GM10847 (cell line): ENCODE measurements around the gene CHRNA4.

Experiments used
- POLR2A ChIP-seq: IDR thresholded peaks from 2 replicates; pipeline ENCODE4 v1.6.1; 2011; ENCODE audit not compliant: insufficient read length; ENCODE audit errors: extremely low read depth

The CHRNA4 gene

GRCh38 chr20:63385819-63386218, 24.7 kb upstream of the CHRNA4 start:
- TF ChIP-seq POLR2A, result no peak

GRCh38 chr20:63384336-63384735, 23.2 kb upstream of the CHRNA4 start:
- no peak for TF ChIP-seq POLR2A

GRCh38 chr20:63383556-63383955, 22.4 kb upstream of the CHRNA4 start:
- no peak for TF ChIP-seq POLR2A

DNA sequence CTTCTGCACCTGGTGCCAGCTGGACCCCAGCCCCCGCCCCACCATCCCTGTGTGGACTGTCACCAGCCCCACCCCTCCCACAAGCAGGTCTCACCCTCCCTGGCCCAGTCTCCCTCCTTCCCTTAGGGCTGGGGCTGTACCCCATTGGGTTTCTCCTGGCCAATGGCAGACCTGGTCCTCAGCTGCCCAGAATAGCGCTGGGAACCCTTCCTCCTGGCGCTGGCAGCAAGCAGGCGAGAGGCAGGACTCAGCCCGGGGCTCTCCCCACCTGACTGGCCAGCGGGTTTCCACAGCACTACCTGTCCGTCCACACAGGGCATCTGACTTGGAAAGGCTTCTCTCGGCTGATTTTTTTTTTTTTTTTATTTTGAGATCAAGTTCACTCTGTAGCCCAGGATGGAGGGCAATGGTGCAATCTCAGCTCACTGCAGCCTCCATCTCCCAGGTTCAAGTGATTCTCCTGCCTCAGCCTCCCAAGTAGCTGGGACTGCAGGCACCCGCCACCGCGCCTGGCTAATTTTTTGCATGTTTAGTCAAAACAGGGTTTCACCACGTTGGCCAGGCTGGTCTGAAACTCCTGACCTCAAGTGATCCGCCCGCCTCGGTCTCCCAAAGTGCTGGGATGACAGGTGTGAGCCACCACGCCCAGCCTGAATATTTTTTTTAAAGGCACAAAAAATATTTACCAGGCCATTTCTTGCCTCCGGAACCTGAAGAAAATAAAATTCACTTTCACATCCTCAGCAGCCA, 21.6 kb upstream of the CHRNA4 start:
- no peak for TF ChIP-seq POLR2A

DNA sequence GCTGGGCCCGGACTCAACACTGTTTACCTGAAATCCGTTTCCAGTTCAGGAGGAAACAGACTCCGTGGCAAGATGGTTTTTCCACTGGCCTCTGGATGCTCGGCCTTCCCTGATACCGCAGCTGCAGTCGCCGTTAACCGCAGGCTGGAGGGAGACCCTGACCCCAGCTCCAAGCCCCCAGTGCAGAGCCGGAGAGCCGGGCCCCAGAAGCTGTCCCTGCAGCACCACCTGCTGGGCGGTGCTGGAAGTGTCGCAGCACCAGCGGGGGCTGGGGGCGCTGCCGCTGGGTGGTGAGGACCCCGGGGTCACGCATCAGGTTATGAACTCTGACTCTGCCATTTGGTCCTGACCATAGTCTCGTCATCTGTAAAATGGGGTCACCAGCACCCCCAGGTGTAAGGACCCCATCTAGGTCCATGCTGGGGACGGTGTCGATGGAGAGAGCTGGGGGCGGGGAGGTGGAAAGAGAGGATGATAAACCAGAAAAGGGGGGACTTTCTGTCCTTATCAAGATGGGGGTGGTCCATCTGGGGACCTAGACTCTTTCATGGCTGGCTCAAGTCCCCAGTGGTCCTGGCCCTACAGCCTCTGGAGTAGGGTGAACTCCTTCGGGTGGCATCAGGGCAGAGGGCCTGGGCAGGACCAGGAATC, 20.8 kb upstream of the CHRNA4 start:
- TF ChIP-seq POLR2A, result no peak

DNA sequence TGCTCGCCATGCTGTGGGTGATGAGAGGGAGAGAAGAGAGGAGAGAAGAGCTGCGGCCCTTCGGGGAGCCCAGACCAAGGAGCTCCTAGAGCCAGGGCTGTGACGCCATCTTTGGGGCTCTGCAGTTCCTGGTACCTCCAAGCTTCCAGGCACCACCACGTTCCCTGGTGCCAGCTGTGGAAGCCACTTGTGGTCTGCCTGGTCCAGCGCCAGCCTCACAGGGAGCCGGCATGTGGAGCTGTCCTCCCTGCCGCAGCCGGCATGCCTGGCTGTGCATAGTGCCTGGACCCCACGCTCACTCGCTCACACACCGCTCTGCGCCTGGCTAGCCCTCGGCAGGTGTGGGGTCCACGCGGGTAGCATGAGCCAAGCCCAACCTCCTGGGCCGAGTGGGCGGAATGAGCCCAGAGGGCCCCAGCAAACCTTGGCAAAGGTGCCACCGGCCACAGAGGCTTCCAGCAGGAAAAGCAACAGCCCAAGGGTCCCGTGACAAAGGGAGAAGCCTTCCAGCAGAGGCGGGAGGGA, 19.3 kb upstream of the CHRNA4 start:
- TF ChIP-seq POLR2A, result no peak

DNA sequence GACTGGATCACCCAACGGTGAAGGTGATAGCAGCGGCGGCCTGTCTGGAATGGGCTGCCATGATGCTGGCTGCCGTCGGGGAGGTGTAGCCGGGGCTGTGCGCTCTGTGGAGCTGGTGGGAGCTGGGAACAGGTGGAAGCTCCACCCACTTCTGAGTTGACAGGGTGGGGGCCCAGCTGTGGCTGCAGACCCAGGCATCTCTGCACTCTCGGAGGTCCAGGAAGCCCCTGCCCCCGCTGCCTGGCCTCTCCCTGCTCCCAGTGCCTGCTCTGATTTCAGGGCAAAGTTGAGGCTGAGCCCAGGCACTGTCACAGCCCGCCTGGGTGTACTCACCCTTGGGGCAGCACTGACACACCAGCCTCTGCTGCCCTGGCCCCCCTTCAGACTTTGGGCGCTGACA, 18.1 kb upstream of the CHRNA4 start:
- TF ChIP-seq POLR2A, result no peak

- TF ChIP-seq POLR2A, result no peak
Measured at GRCh38 chr20:63378626-63379025, 17.5 kb upstream of the CHRNA4 start.

- no peak for TF ChIP-seq POLR2A
Measured at GRCh38 chr20:63377951-63378381, 16.8 kb upstream of the CHRNA4 start.

- TF ChIP-seq POLR2A, result no peak
Measured at GRCh38 chr20:63377256-63377941, 16.2 kb upstream of the CHRNA4 start.

GRCh38 chr20:63376283-63377250, 15.4 kb upstream of the CHRNA4 start:
- TF ChIP-seq POLR2A, result no peak

GRCh38 chr20:63375438-63375837, 14.3 kb upstream of the CHRNA4 start:
- no peak for TF ChIP-seq POLR2A

- no peak for TF ChIP-seq POLR2A
Measured at GRCh38 chr20:63374504-63374903, 13.4 kb upstream of the CHRNA4 start.

GRCh38 chr20:63373996-63374395, 12.8 kb upstream of the CHRNA4 start:
- no peak for TF ChIP-seq POLR2A

DNA sequence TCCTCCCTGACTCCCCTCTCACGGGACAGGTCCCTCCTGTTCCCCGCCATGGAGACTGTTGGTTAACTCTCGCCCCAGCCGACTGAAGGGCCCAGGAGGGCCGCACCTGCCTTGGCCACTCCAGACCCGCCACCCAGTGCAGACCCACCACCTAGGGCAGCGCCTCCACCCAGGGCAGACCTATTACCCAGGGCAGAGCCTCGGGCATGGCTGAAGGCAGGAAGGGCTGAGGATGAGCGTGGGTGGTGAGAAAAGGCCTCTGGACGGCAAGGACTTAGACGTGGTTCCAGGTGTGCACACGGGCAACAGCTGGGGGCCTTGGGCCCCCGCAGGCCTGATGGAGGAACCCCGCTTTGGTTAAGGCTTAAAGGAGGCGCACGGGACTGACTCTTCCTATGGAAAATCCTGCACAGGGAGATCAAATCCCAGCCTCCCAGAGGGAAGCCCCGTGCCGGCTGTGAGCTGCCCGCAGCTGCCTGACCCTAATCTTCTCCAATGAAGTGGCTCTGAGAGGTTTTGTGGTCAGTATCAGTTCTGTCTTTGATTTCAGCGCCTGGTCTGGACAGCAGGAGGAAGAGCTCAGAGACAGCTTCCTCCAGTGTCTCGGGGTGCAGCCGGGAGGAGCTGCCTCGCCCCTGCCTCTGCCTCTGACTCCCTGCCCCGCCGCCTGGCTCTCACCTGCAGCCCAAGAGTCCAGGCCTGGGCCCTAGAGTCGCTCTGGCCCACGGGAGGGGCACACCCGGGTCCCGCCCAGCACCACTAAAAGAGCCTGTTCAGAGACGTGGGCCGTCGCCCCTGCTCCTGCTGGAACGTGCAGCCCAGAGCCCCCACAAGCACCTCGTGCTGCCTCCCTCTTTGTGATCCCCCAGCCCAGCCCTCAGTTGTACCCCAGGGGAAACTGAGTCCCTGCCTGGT, 12.1 kb upstream of the CHRNA4 start:
- no peak for TF ChIP-seq POLR2A
